ENCODE results near the gene RAI1.

DNA sequence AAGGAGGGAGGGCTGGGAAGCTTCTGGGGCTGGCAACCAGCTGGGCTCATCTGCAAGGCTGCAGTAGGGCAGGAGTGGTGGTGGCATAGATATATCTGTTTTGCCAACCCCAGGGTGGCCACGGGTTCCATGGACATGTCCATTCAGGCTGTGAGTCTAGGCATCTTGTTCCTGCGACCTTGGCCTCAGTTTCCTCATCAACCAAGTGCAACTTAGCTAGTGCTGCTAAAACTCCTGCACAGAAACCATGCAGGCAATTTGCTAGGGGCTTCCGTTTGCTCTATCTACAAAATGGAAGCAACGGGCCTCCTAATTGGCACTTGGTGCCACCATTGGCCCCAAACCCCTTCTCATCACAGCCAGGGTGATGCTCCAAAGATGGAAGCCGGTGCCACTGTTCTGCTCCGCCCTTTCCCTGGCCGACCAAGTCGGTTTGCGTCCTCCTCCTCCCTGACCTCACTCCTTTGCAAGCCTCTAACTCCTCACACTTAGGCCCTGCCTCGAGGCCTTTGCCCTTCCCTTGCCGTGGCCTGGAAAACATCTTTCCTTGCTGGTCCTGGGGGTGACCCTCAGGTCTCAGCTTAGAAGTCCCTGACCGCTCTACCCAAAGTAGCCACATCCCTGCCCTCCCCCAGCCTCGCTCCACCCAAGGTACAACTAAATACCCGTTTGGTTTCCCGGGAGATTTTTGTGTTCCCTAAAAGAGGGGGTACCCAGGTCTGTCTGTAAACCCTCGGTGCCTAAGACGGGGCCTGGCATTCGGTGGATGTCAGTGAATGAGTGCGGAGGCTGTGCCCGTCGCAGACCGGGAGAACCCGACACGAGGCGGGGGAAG is 154.4 kb downstream of the RAI1 start:
- TF ChIP-seq, protein P1, sequence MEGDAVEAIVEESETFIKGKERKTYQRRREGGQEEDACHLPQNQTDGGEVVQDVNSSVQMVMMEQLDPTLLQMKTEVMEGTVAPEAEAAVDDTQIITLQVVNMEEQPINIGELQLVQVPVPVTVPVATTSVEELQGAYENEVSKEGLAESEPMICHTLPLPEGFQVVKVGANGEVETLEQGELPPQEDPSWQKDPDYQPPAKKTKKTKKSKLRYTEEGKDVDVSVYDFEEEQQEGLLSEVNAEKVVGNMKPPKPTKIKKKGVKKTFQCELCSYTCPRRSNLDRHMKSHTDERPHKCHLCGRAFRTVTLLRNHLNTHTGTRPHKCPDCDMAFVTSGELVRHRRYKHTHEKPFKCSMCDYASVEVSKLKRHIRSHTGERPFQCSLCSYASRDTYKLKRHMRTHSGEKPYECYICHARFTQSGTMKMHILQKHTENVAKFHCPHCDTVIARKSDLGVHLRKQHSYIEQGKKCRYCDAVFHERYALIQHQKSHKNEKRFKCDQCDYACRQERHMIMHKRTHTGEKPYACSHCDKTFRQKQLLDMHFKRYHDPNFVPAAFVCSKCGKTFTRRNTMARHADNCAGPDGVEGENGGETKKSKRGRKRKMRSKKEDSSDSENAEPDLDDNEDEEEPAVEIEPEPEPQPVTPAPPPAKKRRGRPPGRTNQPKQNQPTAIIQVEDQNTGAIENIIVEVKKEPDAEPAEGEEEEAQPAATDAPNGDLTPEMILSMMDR (IDR thresholded peaks at IDR 0.05), result no peak
- TF ChIP-seq POLR2AphosphoS5 (IDR thresholded peaks at IDR 0.05), result no peak
- TF ChIP-seq POLR2A (IDR thresholded peaks at IDR 0.05), result no peak

Data from suprapubic skin (tissue), 4 donors.